AG04450 (cell line): ENCODE measurements around the gene TAF1B. TPM values are rescaled to one million over a fixed set of nuclear protein-coding genes. Genes with fewer than 3 reads are reported as not detected.

Experiments
- CTCF ChIA-PET: fragments of 300-600, 350-600 bp; formaldehyde crosslinking; extraction: SDS; loops from one replicate; lab custom pipeline; 2022; ENCODE audit warnings: antibody characterized with exemption, inconsistent platforms; lab: Charles Lee
- POLR2A ChIA-PET: fragments of 350-600 bp; formaldehyde crosslinking; extraction: SDS; loops from one replicate; lab custom pipeline; 2021; ENCODE audit warnings: antibody characterized with exemption, inconsistent platforms; lab: Yijun Ruan, JAX
- DNase-seq: peaks from one replicate; pipeline ENCODE4 v3.0.0-alpha.2; 2011; ENCODE audit warnings: low read depth, low spot score
- H3K27ac ChIP-seq: one replicate; pipeline ENCODE4 v1.5.1; 2012; ENCODE audit warnings: low read depth, low read length, control low read depth
- H3K27me3 ChIP-seq: one replicate; pipeline ENCODE4 v1.6.0; 2012; ENCODE audit warnings: low read length; ENCODE audit not compliant: control insufficient read depth, insufficient read depth
- H3K4me3 ChIP-seq: 2 replicates; pipeline ENCODE4 v1.5.1; 2011; ENCODE audit warnings: mild to moderate bottlenecking, low read depth, low read length, control low read depth
- H3K9me3 ChIP-seq: 2 replicates; pipeline ENCODE4 v1.5.1; 2012; ENCODE audit warnings: low read length; ENCODE audit not compliant: control insufficient read depth, insufficient read depth
- CTCF ChIP-seq: IDR thresholded peaks from 2 replicates; pipeline ENCODE4 v1.5.1; 2011; ENCODE audit warnings: low read depth, low read length, control low read depth, inconsistent platforms
- polyA plus RNA-seq: library from polyadenylated mRNA; depleted of rRNA; stranded (reverse); fragments of >200 nt; gene quantifications from 2 replicates; pipeline ENCODE4 v1.2.3, GENCODE V29; 2011

The TAF1B gene
- polyA plus RNA-seq, 1 experiment = 25.8 TPM

GRCh38 chr2:9807555-9808305 is 35.5 kb upstream of the TAF1B start:
- CTCF ChIA-PET = no interaction called here
- POLR2A ChIA-PET = no interaction called here

DNA sequence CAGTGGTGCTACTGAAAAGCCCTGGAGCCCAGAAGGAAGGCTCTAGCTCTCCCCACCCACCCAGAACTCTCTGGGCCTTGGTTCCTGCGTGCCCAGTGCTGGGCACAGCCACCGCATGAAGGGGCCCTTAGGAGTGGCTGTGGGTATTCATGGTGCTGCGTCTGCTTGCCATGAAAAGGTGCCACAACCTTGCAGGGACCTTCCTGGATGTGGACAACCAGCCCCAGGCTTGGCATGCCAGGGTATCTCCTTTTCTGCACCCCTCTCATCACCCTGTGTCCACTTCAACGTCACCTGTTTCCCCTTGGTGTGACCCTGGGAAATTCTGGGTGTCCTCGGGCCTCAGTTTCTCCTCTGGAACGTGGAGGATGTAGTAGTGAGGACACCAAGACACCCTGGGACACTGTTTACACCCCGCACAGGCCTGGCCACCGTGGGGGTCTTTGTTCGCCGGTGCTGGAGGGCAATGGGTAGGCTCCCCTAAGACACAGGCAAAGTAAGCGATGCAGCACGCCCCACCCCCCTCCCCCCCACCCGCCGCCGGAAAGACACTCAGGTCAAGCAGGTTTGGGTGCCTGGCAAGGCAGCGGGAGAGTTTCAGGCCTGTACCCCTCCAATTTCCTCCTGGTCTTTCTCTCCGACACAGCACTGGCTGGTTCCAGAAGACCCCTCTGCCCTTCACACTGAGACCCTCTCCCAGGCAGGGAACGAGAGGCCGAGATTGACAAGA is 34.8 kb upstream of the TAF1B start:
- ChIA-PET POLR2A (no interaction called here), CTCF (no interaction called here)
- TF ChIP-seq CTCF = no peak
- H3K27ac ChIP-seq = no peak overlapping the region
- H3K4me3 ChIP-seq = no peak overlapping the region
- no peaks in the 10 kb centered on the region; the same call in 1 of the 2 replicates for H3K9me3 ChIP-seq
- no peak for DNase-seq
- no peaks in the 10 kb centered on the region for H3K27me3 ChIP-seq

More at GRCh38 chr2:9807555-9808305, 35.5 kb upstream of the TAF1B start:
- TF ChIP-seq CTCF = no peak
- no peak for DNase-seq
- Histone ChIP-seq H3K27me3 (no peaks in the 10 kb centered on the region), H3K27ac (no peak overlapping the region), H3K9me3 (no peaks in the 10 kb centered on the region; the same call in 1 of the 2 replicates), H3K4me3 (no peak overlapping the region)

DNA sequence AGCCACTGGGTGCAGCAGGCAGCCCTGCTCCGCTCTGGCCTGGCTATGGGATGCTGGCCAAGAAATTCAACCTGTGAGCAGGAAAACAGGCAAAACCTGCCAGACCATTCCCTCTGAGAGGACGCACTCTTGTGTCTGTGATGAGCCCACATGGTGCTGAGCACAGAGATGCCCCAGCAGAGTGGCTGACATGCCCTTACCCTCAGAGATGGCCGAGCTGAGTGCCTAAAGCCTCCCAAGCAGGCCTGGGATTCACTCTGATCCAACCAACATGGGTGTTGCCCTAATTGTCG is 34.3 kb upstream of the TAF1B start:
- no peaks in the 10 kb centered on the region; the same call in 1 of the 2 replicates for H3K9me3 ChIP-seq
- H3K27me3 ChIP-seq = no peaks in the 10 kb centered on the region
- ChIA-PET POLR2A (no interaction called here), CTCF (no interaction called here)
- DNase-seq = no peak
- TF ChIP-seq CTCF = no peak
- H3K27ac ChIP-seq = no peak overlapping the region
- no peak overlapping the region for H3K4me3 ChIP-seq

DNA sequence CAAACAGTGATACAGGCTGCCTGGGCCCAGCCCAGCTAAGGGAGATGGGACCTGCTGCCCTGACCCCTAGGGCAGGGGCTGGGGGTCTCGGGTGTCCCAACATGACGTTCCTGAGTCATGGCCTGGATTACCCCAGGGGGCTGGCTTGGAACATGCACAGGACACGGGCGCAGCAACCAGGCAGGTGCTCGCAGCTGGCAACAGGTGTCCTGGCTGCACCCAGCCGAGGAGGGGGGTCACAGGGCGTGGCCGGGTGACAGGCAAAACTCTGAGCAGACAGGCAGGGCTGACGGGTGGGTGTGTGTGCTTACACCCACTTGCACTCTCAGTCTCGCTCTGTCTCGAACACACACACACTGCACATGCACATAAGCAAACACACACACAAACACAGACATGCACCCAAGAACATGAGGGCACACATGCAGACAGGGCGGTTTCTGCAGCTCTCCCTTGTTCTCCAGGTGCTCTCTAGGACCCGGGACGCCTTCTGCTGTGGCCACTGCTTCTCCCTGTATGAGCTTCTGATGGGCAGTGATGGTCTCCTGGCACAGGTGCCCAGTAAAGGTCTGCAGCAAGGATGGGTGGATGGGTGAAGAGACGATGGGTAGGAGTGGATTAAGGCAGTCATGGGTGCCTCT is 33.7 kb upstream of the TAF1B start:
- TF ChIP-seq CTCF = no peak
- ChIA-PET POLR2A (no interaction called here), CTCF (no interaction called here)
- H3K27me3 ChIP-seq = no peaks in the 10 kb centered on the region
- no peak overlapping the region for H3K4me3 ChIP-seq
- no peaks in the 10 kb centered on the region; the same call in 1 of the 2 replicates for H3K9me3 ChIP-seq
- no peak for DNase-seq
- no peak overlapping the region for H3K27ac ChIP-seq

GRCh38 chr2:9811216-9811615 is 32.1 kb upstream of the TAF1B start:
- Histone ChIP-seq H3K9me3 (no peaks in the 10 kb centered on the region; the same call in 1 of the 2 replicates), H3K27me3 (peaks cover 4% of the 10 kb centered on the region), H3K4me3 (no peak overlapping the region), H3K27ac (no peak overlapping the region)
- no peak for TF ChIP-seq CTCF
- POLR2A ChIA-PET = no interaction called here
- DNase-seq = no peak
- CTCF ChIA-PET = interaction anchor here (0.6 to 5.9 kb wide), 4 partner anchors 8 to 236 kb away, joined by 3 to 118 read pairs (median 35); no protein-coding TSS in a partner anchor
